ENCODE results near the gene ASB15. TPM values are rescaled to one million over a fixed set of nuclear protein-coding genes. Genes with fewer than 3 reads are reported as not detected.
"Not testable (repeated sequence)": the region's sequence is repeated elsewhere in the genome, so short reads cannot be mapped to it uniquely, and the experiment has no call there.

The ASB15 gene
- not detected in 2 replicates for total RNA-seq (2014; rRNA removed; shearing (Covaris generic))
- not detected in 2 replicates for polyA plus RNA-seq (2016; fragmentation: Nextera tagmentation; extraction: Ambion mirVana)

GRCh38 chr7:123601530-123601929 is at the start of gene ASB15:
TSS of gene ASB15 (plus strand) at chr7:123601821. CDS start at chr7:123614503, 12,682 bp downstream.
- Histone ChIP-seq H3K36me3 (ENCODE audit: low read depth) (no peaks in the 10 kb centered on the region), H3K9me3 (ENCODE audit: low read depth) (no peaks in the 10 kb centered on the region), H3K9me2 (ENCODE audit: insufficient read depth) (no peaks in the 10 kb centered on the region), H3F3A (ENCODE audit: insufficient read depth) (no peaks in the 10 kb centered on the region), H3K27me3 (replicated peaks; ENCODE audit: insufficient read depth) (no peaks in the 10 kb centered on the region; the same call in 1 of the 2 replicates), H3K4me1 (ENCODE audit: insufficient read depth) (no peaks in the 10 kb centered on the region), H3K9ac (no peak within 1 kb of the TSS), H4K20me1 (ENCODE audit: insufficient read depth) (no peaks in the 10 kb centered on the region), H3K4me2 (ENCODE audit: unreplicated experiment) (no peak within 1 kb of the TSS), H3K79me2 (ENCODE audit: insufficient read depth) (no peaks in the 10 kb centered on the region), H3K4me3 (no peak within 1 kb of the TSS), H2AFZ (no peak within 1 kb of the TSS), H3K27ac (no peak within 1 kb of the TSS)
- in situ Hi-C loops (cut with MboI) = no loop called here
- WGBS, 2 experiments (ENCODE audit: low coverage in 1 of 2, low lambda C conversion rate in 2 of 2, missing lambda C conversion rate in 2 of 2) = 78 to 89% methylated on average over 4 of the region's 4 CpGs
- no peak for TF ChIP-seq EZH2phosphoT487 (IDR thresholded peaks at IDR 0.05; ENCODE audit: insufficient read depth, low read depth)
- no peak for TF ChIP-seq EZH2 (IDR thresholded peaks at IDR 0.05; ENCODE audit: insufficient read depth, poor library complexity, severe bottlenecking)
- DNase-seq = no peak

DNA sequence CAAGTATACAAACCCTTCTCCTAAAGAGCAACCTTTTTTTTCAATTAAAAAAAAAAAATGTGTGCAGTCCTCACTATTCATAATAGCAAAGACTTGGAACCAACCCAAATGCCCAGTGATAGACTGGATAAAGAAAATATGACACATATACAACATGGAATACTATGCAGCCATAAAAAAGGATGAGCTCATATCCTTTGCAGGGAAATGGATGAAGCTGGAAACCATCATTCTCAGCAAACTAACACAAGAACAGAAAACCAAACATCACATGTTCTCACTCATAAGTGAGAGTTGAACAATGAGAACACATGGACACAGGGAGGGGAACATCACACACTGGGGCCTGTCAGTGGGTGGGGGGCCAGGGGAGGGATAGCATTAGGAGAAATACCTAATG is 49.5 kb upstream of the ASB15 start:
- H2AFZ ChIP-seq; H3K9ac ChIP-seq; in situ Hi-C loops (cut with MboI); H4K20me1 ChIP-seq (ENCODE audit: insufficient read depth); H3K9me3 ChIP-seq (ENCODE audit: low read depth); H3K27me3 ChIP-seq (replicated peaks; ENCODE audit: insufficient read depth); H3K27ac ChIP-seq; H3K9me2 ChIP-seq (ENCODE audit: insufficient read depth); DNase-seq; H3K4me2 ChIP-seq (ENCODE audit: unreplicated experiment); H3K4me3 ChIP-seq: not testable (repeated sequence)
- Histone ChIP-seq H3K4me1 (ENCODE audit: insufficient read depth) (peaks cover 22% of the 10 kb centered on the region), H3F3A (ENCODE audit: insufficient read depth) (peaks cover 11% of the 10 kb centered on the region), H3K36me3 (ENCODE audit: low read depth) (0 out of 2 replicates have a peak, but pooled peaks cover 12% of the 10 kb centered on the region), H3K79me2 (ENCODE audit: insufficient read depth) (peaks cover 65% of the 10 kb centered on the region)

DNA sequence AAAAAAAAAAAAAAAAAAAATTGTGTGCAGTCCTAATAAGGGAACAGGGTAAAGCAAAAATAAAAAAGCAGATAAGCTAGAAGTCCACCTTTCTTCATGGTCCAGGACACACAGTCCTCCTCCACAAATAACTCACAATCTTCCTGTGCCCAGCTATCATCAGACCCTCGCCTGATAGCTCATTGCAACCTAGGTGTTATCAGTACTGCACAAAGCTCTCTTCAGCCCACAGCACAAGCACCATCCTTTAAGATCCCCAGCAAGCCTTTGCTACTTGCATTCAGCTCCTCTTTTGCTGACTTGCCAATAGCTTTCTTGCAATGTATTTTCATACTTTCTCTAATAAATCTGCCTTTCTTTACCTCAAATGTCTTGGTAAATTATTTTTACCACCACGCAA is 49.0 kb upstream of the ASB15 start:
- no peak overlapping the region for H3K4me3 ChIP-seq
- H3K27ac ChIP-seq = no peak overlapping the region
- H3K4me2 ChIP-seq (ENCODE audit: unreplicated experiment) = no peak overlapping the region
- H3K27me3 ChIP-seq (replicated peaks; ENCODE audit: insufficient read depth) = no peaks in the 10 kb centered on the region
- no peaks in the 10 kb centered on the region for H4K20me1 ChIP-seq (ENCODE audit: insufficient read depth)
- no peak for DNase-seq
- H2AFZ ChIP-seq = no peak overlapping the region
- 98 to 100% methylated on average over 2 of the region's 2 CpGs for WGBS, 2 experiments (ENCODE audit: low coverage in 1 of 2, low lambda C conversion rate in 2 of 2, missing lambda C conversion rate in 2 of 2)
- peaks cover 63% of the 10 kb centered on the region for H3K79me2 ChIP-seq (ENCODE audit: insufficient read depth)
- peaks cover 22% of the 10 kb centered on the region for H3K4me1 ChIP-seq (ENCODE audit: insufficient read depth)
- in situ Hi-C loops (cut with MboI) = no loop called here
- peaks cover 11% of the 10 kb centered on the region for H3F3A ChIP-seq (ENCODE audit: insufficient read depth)
- no peaks in the 10 kb centered on the region for H3K9me2 ChIP-seq (ENCODE audit: insufficient read depth)
- H3K9ac ChIP-seq = no peak overlapping the region
- 0 out of 2 replicates have a peak, but pooled peaks cover 12% of the 10 kb centered on the region for H3K36me3 ChIP-seq (ENCODE audit: low read depth)
- TF ChIP-seq EZH2 (IDR thresholded peaks at IDR 0.05; ENCODE audit: insufficient read depth, poor library complexity, severe bottlenecking) (no peak), EZH2phosphoT487 (IDR thresholded peaks at IDR 0.05; ENCODE audit: insufficient read depth, low read depth) (no peak)
- no peaks in the 10 kb centered on the region for H3K9me3 ChIP-seq (ENCODE audit: low read depth)

DNA sequence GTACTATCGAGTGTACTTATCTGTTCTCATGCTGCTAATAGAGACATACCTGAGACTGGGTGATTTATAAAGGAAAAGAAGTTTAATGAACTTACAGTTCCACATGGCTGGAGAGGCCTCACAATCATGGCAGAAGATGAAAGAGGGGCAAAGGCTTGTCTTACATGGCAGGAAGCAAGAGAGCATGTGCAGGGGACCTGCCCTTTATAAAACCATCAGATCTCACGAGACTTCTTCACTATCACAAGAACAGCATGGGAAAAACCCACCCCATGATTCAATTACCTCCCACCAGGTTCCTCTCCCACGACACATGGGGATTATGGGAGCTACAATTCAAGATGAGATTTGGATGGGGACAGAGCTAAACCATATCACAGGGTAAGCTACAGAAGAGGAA is 48.5 kb upstream of the ASB15 start:
- Histone ChIP-seq H3K4me3 (no peak overlapping the region), H3K9me2 (ENCODE audit: insufficient read depth) (no peaks in the 10 kb centered on the region), H2AFZ (no peak overlapping the region), H3K4me1 (ENCODE audit: insufficient read depth) (peaks cover 17% of the 10 kb centered on the region), H3K79me2 (ENCODE audit: insufficient read depth) (peaks cover 62% of the 10 kb centered on the region), H3K27me3 (replicated peaks; ENCODE audit: insufficient read depth) (no peaks in the 10 kb centered on the region), H4K20me1 (ENCODE audit: insufficient read depth) (no peaks in the 10 kb centered on the region), H3K36me3 (ENCODE audit: low read depth) (0 out of 2 replicates have a peak, but pooled peaks cover 12% of the 10 kb centered on the region), H3K4me2 (ENCODE audit: unreplicated experiment) (no peak overlapping the region), H3F3A (ENCODE audit: insufficient read depth) (peaks cover 14% of the 10 kb centered on the region), H3K9me3 (ENCODE audit: low read depth) (no peaks in the 10 kb centered on the region), H3K9ac (no peak overlapping the region), H3K27ac (no peak overlapping the region)
- TF ChIP-seq EZH2phosphoT487 (IDR thresholded peaks at IDR 0.05; ENCODE audit: insufficient read depth, low read depth) = no peak
- TF ChIP-seq EZH2 (IDR thresholded peaks at IDR 0.05; ENCODE audit: insufficient read depth, poor library complexity, severe bottlenecking) = no peak
- 68 to 72% methylated on average over 3 of the region's 3 CpGs for WGBS, 2 experiments (ENCODE audit: low coverage in 1 of 2, low lambda C conversion rate in 2 of 2, missing lambda C conversion rate in 2 of 2)
- in situ Hi-C loops (cut with MboI) = no loop called here
- no peak for DNase-seq

GRCh38 chr7:123555484-123555883 is 46.1 kb upstream of the ASB15 start:
- in situ Hi-C loops (cut with MboI) = no loop called here
- no peak overlapping the region for H3K27ac ChIP-seq

More at GRCh38 chr7:123555484-123555883, 46.1 kb upstream of the ASB15 start:
- no peak overlapping the region for H3K4me2 ChIP-seq (ENCODE audit: unreplicated experiment)
- no peaks in the 10 kb centered on the region for H3K27me3 ChIP-seq (replicated peaks; ENCODE audit: insufficient read depth)
- H4K20me1 ChIP-seq (ENCODE audit: insufficient read depth) = no peaks in the 10 kb centered on the region
- H3K9me2 ChIP-seq (ENCODE audit: insufficient read depth) = no peaks in the 10 kb centered on the region
- no peaks in the 10 kb centered on the region for H3K36me3 ChIP-seq (ENCODE audit: low read depth)
- H3K9me3 ChIP-seq (ENCODE audit: low read depth) = no peaks in the 10 kb centered on the region
- TF ChIP-seq EZH2phosphoT487 (IDR thresholded peaks at IDR 0.05; ENCODE audit: insufficient read depth, low read depth) (no peak), EZH2 (IDR thresholded peaks at IDR 0.05; ENCODE audit: insufficient read depth, poor library complexity, severe bottlenecking) (no peak)
- H3K9ac ChIP-seq = no peak overlapping the region
- H3F3A ChIP-seq (ENCODE audit: insufficient read depth) = peaks cover 9% of the 10 kb centered on the region; the same call in 1 of the 2 replicates
- H3K4me3 ChIP-seq = no peak overlapping the region
- no peak overlapping the region for H2AFZ ChIP-seq
- peaks cover 62% of the 10 kb centered on the region for H3K79me2 ChIP-seq (ENCODE audit: insufficient read depth)
- H3K4me1 ChIP-seq (ENCODE audit: insufficient read depth) = peaks cover 12% of the 10 kb centered on the region
- no peak for DNase-seq
